Kidney epithelial cell (primary cell): Measurements from ENCODE around the gene USP53. TPM values are rescaled to one million over a fixed set of nuclear protein-coding genes. Genes with fewer than 3 reads are reported as not detected.
A peak's percentile ranks its signal among the peaks of the same experiment; 100 is the strongest.
"Not testable (repeated sequence)": the region's sequence is repeated elsewhere in the genome, so short reads cannot be mapped to it uniquely, and the experiment has no call there.

Experiments
- DNase-seq: peaks from one replicate; pipeline ENCODE4 v3.0.0-alpha.2; 2010; ENCODE audit warnings: low read depth
- H3K27me3 ChIP-seq: 2 replicates; pipeline ENCODE4 v1.6.0; 2011; ENCODE audit warnings: low read length; ENCODE audit not compliant: control insufficient read depth, insufficient read depth
- H3K36me3 ChIP-seq: 2 replicates; pipeline ENCODE4 v1.5.1; 2011; ENCODE audit warnings: low read length; ENCODE audit not compliant: control insufficient read depth, insufficient read depth
- H3K4me3 ChIP-seq: 2 replicates; pipeline ENCODE4 v1.5.1; 2011; ENCODE audit warnings: low read depth, mild to moderate bottlenecking, control low read depth, low read length
- CTCF ChIP-seq: IDR thresholded peaks from 2 replicates; pipeline ENCODE4 v1.5.1; 2011; ENCODE audit warnings: mild to moderate bottlenecking, moderate library complexity, low read length, control low read depth, inconsistent platforms; ENCODE audit not compliant: insufficient read depth, poor library complexity, severe bottlenecking
- total RNA-seq: library from RNA; depleted of rRNA; stranded (reverse); fragments of >200 nt; gene quantifications from 2 replicates; pipeline ENCODE4 v1.2.3, GENCODE V29; 2015

The USP53 gene
- total RNA-seq, result 30.7 and 32.8 TPM in 2 replicates

- H3K4me3 ChIP-seq, result peak within 1 kb of the TSS; percentile 62
- no peaks in the 10 kb centered on the region for H3K36me3 ChIP-seq
- no peaks in the 10 kb centered on the region for H3K27me3 ChIP-seq
- peak; percentile 92 for DNase-seq
- no peak for TF ChIP-seq CTCF
Measured at GRCh38 chr4:119212234-119212963, at the start of gene USP53. TSS of gene USP53 (plus strand) at chr4:119212713. CDS start at chr4:119239760, 27,047 bp downstream.

DNA sequence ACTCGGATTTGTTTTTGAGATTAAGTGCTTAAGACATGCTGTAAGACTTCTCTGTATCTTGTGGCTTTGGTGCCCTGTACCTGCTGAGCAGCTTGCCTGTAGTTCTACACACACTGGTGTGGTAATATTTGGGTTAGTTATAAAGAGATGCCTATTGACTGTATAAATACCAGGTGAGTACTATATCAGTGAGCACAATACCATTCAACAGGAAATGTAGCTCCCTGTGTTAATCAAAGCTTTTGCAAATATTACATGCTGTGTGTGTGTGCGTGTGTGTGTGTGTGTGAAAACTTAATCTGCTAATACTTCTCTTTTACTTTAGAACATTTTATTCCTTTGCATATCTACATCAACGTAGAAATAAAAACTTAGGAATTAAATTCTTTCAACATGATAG, 46.7 kb upstream of the USP53 start:
- no peak overlapping the region for H3K4me3 ChIP-seq
- DNase-seq, result no peak
- H3K36me3 ChIP-seq, result no peaks in the 10 kb centered on the region
- H3K27me3 ChIP-seq, result no peaks in the 10 kb centered on the region
- TF ChIP-seq CTCF, result no peak

DNA sequence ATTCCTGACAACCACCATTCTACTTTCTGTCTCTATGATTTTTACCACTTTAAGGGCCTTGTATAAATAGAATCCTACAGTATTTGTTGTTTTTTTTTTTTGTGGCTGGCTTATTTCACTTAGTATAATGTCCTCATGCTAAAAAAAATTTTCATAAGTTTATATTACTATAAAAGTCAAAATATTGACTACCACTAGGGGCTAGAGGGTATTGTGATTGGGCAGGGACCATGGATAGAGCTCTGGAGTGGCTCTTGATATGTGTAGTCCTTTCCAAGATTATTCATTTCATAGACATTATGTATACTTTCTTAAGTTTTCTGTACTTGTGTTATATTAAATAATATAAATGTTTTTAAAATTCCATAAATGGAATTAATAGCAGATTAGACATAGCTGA, 42.3 kb upstream of the USP53 start:
- TF ChIP-seq CTCF, result no peak
- no peaks in the 10 kb centered on the region for H3K36me3 ChIP-seq
- no peaks in the 10 kb centered on the region for H3K27me3 ChIP-seq
- DNase-seq, result no peak
- no peak overlapping the region for H3K4me3 ChIP-seq

DNA sequence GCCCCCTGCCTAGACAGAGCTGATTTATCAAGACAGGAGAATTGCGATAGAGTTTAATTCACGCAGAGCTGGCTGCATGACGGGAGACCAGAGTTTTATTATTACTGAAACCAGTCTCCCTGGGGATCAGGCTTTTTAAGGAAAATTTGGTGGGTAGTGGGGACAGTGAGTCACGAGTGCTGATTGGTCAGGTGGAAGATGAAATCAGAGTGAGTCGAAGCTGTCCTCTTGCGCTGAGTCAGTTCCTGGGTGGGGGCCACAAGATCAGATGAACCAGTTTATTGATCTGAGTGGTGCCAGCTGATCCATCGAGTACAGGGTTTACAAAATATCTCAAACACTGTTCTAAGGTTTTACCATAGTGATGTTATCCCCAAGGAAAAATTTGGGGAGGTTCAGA, 40.3 kb upstream of the USP53 start:
- TF ChIP-seq CTCF, result no peak
- H3K27me3 ChIP-seq, result no peaks in the 10 kb centered on the region
- no peak for DNase-seq
- H3K4me3 ChIP-seq, result no peak overlapping the region
- H3K36me3 ChIP-seq, result no peaks in the 10 kb centered on the region

- not testable (repeated sequence) for DNase-seq
Measured at GRCh38 chr4:119173729-119174361, 38.7 kb upstream of the USP53 start.

GRCh38 chr4:119179011-119179410, 33.5 kb upstream of the USP53 start:
- DNase-seq, result no peak
- Histone ChIP-seq H3K36me3 (no peaks in the 10 kb centered on the region), H3K27me3 (no peaks in the 10 kb centered on the region), H3K4me3 (no peak overlapping the region)
- TF ChIP-seq CTCF, result no peak

More at GRCh38 chr4:119173729-119174361, 38.7 kb upstream of the USP53 start:
- not testable (repeated sequence) for H3K27me3 ChIP-seq, H3K4me3 ChIP-seq, H3K36me3 ChIP-seq
